HepG2 (cell line): ENCODE results near the gene CFD. TPM values are rescaled to one million over a fixed set of nuclear protein-coding genes. Genes with fewer than 3 reads are reported as not detected.
"Not testable (repeated sequence)": the region's sequence is repeated elsewhere in the genome, so short reads cannot be mapped to it uniquely, and the experiment has no call there.

Source experiments
- ATAC-seq: fragments of 200-7000 bp; cut with Tn5 transposase; 3 replicates; pipeline ENCODE4 v1.9.1; 2020; ENCODE audit warnings: mild to moderate bottlenecking, moderate library complexity
- BruUV-seq: library from RNA; stranded (reverse); fragments of 400-500 nt; replicated peaks from 2 replicates; lab custom pipeline; 2021; lab: Mats Ljungman, UMichigan
- CTCF ChIA-PET: fragments of 300-600 bp; formaldehyde crosslinking; extraction: SDS; loops from one replicate; lab custom pipeline; 2021; ENCODE audit warnings: low total read pairs, inconsistent platforms, low intra/inter-chr PET ratio; lab: Yijun Ruan, JAX
- POLR2A ChIA-PET: fragments of 350-600 bp; sonication (Branson Sonifier 250); formaldehyde crosslinking; loops from one replicate; lab custom pipeline; 2020; ENCODE audit warnings: antibody characterized with exemption, inconsistent platforms; lab: Yijun Ruan, JAX
- DNase-seq: peaks from one replicate; pipeline ENCODE4 v3.0.0-alpha.2; 2015; ENCODE audit warnings: low spot score
- FAIRE-seq: peaks from 3 replicates; lab custom pipeline; 2011; peaks lifted over from hg19 to GRCh38; lab: Jason Lieb, UNC
- H2AFZ ChIP-seq: one replicate; pipeline ENCODE4 v1.6.1; 2011; ENCODE audit warnings: low read length, inconsistent platforms
- H3K27ac ChIP-seq: fragments of 300-600 bp; 3 replicates; pipeline ENCODE4 v1.8.0; 2011; ENCODE audit warnings: mixed run types, mild to moderate bottlenecking, mixed read lengths, low read length, inconsistent platforms; ENCODE audit not compliant: insufficient read depth; ENCODE audit errors: extremely low read length
- H3K27me3 ChIP-seq, 2 experiments: fragments of 200-600 bp in 1 of 2; 2 replicates in 1 of 2; 3 replicates in 1 of 2; pipeline versions ENCODE4 v1.6.0 to v1.8.0; 2011; ENCODE audit warnings: low read length in 2 of 2, mild to moderate bottlenecking in 2 of 2, moderate library complexity in 2 of 2, inconsistent platforms in 1 of 2; ENCODE audit not compliant: insufficient read depth in 2 of 2, control insufficient read depth in 1 of 2
- H3K36me3 ChIP-seq, 2 experiments: fragments of 200-600 bp in 1 of 2; replicated peaks in 1 of 2; 2 replicates in 1 of 2; 3 replicates in 1 of 2; pipeline versions ENCODE4 v1.5.1 to v1.8.0; 2011; ENCODE audit warnings: low read length in 2 of 2, inconsistent platforms in 1 of 2; ENCODE audit not compliant: insufficient read depth in 2 of 2, control insufficient read depth in 1 of 2
- H3K4me1 ChIP-seq: 2 replicates; pipeline ENCODE4 v1.5.1; 2012; ENCODE audit warnings: low read length, inconsistent platforms; ENCODE audit not compliant: insufficient read depth
- H3K4me2 ChIP-seq: 2 replicates; pipeline ENCODE4 v1.6.0; 2011; ENCODE audit warnings: low read depth, low read length, inconsistent platforms
- H3K4me3 ChIP-seq, 3 experiments: fragments of 200-600 bp in 1 of 3; sonication (generic), shearing (Covaris generic) in 1 of 3; replicated peaks in 1 of 3; 2 replicates each; pipeline ENCODE4 v1.5.1; 2011 to 2016; ENCODE audit warnings: low read length in 3 of 3, inconsistent platforms in 2 of 3, low read depth in 2 of 3, mild to moderate bottlenecking in 2 of 3, control low read depth in 1 of 3, mixed read lengths in 1 of 3; ENCODE audit not compliant: insufficient read depth in 1 of 3
- H3K79me2 ChIP-seq: one replicate; pipeline ENCODE4 v1.6.1; 2011; ENCODE audit warnings: low read length, inconsistent platforms; ENCODE audit not compliant: insufficient read depth
- H3K9ac ChIP-seq: 2 replicates; pipeline ENCODE4 v1.6.0; 2011; ENCODE audit warnings: mild to moderate bottlenecking, low read depth, low read length, inconsistent platforms; ENCODE audit not compliant: insufficient read depth
- H3K9me3 ChIP-seq: 2 replicates; pipeline ENCODE4 v1.5.1; 2012; ENCODE audit warnings: mild to moderate bottlenecking, low read length
- H4K20me1 ChIP-seq: 2 replicates; pipeline ENCODE4 v1.6.0; 2011; ENCODE audit warnings: inconsistent platforms, mild to moderate bottlenecking, low read length, moderate library complexity; ENCODE audit not compliant: insufficient read depth
- BRD4 ChIP-seq: sonication (generic); formaldehyde crosslinking; IDR thresholded peaks from 2 replicates; pipeline ENCODE4 v1.4.0; 2020; ENCODE audit warnings: missing genetic modification reagents
- ZNF629 ChIP-seq: sonication (generic); formaldehyde crosslinking; conservative IDR thresholded peaks from 2 replicates; pipeline ENCODE4 v1.5.0; 2020; ENCODE audit warnings: missing genetic modification reagents
- ZNF83 ChIP-seq: sonication (generic); formaldehyde crosslinking; IDR thresholded peaks from 2 replicates; pipeline ENCODE4 v1.4.0; 2020; ENCODE audit warnings: missing genetic modification reagents, mild to moderate bottlenecking, borderline replicate concordance
- WGBS: methylation state at CpG from one replicate; pipeline ENCODE4 v1.1.6; 2017; ENCODE audit warnings: low lambda C conversion rate; 5-methylcytosine and 5-hydroxymethylcytosine counted together
- in situ Hi-C: cut with HindIII; loops from 2 replicates; pipeline ENCODE4 v1.10.0; 2017; ENCODE audit warnings: low pct_unique_long_range_greater_than_20kb; ENCODE audit not compliant: extremely low pct_ligation_motif_present
- intact Hi-C: fragments of 100-400 bp; cut with micrococcal nuclease; formaldehyde crosslinking; loops from one replicate; pipeline ENCODE4 v1.10.0; 2022; ENCODE audit not compliant: unreplicated experiment
- polyA plus RNA-seq, 8 experiments: library from polyadenylated mRNA; depleted of rRNA in 3 of 8; stranded (reverse) in 7 of 8; unstranded in 1 of 8; fragments of >200 nt; fragmentation: Illumina TruSeq in 4 of 8; extraction: Trizol in 4 of 8; gene quantifications; 2 replicates each; pipeline versions ENCODE4 v1.2.1 to v1.2.3, GENCODE V29; 2011 to 2016; ENCODE audit warnings: low read depth in 4 of 8, missing spikeins in 1 of 8, mixed read lengths in 1 of 8; ENCODE audit not compliant: insufficient read depth in 1 of 8
- total RNA-seq, 5 experiments: library from RNA; depleted of rRNA; stranded (reverse); fragments of >200 nt; fragmentation: Illumina TruSeq; extraction: Trizol; gene quantifications; 2 replicates each; pipeline ENCODE4 v1.2.3, GENCODE V29; 2016; ENCODE audit warnings: low read depth in 1 of 5
- TF ChIP-seq, protein P1 (sequence below): sonication (generic); formaldehyde crosslinking; IDR thresholded peaks from 2 replicates; pipeline ENCODE4 v1.5.0; 2020; ENCODE audit warnings: mild to moderate bottlenecking, missing genetic modification reagents
- TF ChIP-seq, protein P2 (sequence below): sonication (generic); formaldehyde crosslinking; IDR thresholded peaks from 2 replicates; pipeline ENCODE4 v1.5.1; 2020; ENCODE audit warnings: mild to moderate bottlenecking, moderate library complexity, missing genetic modification reagents
- TF ChIP-seq, protein P3 (sequence below), 2 experiments: sonication (generic) in 1 of 2; formaldehyde crosslinking in 1 of 2; IDR thresholded peaks; 2 replicates each; pipeline versions ENCODE4 v1.6.1 to v1.9.0; 2014 to 2022; ENCODE audit warnings: antibody characterized with exemption in 1 of 2, borderline replicate concordance in 1 of 2, inconsistent platforms in 1 of 2, low read depth in 1 of 2, missing genetic modification reagents in 1 of 2

CFD gene
- total and polyA plus RNA-seq, 2 of the 13 experiments (the other 11 are each of a cell fraction or from before 2014, with no cell fraction given), result 2.3 to 4.6 TPM

DNA sequence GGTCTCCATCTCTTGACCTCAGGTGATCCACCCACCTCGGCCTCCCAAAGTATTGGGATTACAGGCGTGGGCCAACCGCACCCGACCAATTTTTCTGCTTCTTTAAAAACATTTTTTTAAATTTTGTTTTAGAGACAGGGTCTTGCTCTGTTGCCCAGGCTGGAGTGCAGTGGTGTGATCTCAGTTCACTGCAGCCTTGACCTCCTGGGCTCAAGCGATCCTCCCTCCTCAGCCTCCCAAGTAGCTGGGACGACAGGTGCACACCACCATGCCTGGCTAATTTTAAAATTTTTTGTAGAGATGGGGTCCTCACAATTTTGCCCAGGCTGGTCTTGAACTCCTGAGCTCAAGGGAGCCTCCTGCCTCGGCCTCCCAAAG is 16.7 kb upstream of the CFD start:
- BruUV-seq, H2AFZ ChIP-seq, DNase-seq, FAIRE-seq, intact Hi-C loops, H3K36me3 ChIP-seq, H3K4me2 ChIP-seq, in situ Hi-C loops, H3K79me2 ChIP-seq, ATAC-seq, H3K9ac ChIP-seq, H3K9me3 ChIP-seq, POLR2A ChIA-PET, H3K27ac ChIP-seq, CTCF ChIA-PET, H4K20me1 ChIP-seq, H3K4me3 ChIP-seq: not testable (repeated sequence)
- Histone ChIP-seq H3K4me1 (peaks cover 31% of the 10 kb centered on the region), H3K27me3 (peaks cover 18 to 66% of the 10 kb centered on the region in 2 experiments)
- WGBS, result 52% methylated on average over 6 of the region's 7 CpGs
- TF ChIP-seq, protein P1, sequence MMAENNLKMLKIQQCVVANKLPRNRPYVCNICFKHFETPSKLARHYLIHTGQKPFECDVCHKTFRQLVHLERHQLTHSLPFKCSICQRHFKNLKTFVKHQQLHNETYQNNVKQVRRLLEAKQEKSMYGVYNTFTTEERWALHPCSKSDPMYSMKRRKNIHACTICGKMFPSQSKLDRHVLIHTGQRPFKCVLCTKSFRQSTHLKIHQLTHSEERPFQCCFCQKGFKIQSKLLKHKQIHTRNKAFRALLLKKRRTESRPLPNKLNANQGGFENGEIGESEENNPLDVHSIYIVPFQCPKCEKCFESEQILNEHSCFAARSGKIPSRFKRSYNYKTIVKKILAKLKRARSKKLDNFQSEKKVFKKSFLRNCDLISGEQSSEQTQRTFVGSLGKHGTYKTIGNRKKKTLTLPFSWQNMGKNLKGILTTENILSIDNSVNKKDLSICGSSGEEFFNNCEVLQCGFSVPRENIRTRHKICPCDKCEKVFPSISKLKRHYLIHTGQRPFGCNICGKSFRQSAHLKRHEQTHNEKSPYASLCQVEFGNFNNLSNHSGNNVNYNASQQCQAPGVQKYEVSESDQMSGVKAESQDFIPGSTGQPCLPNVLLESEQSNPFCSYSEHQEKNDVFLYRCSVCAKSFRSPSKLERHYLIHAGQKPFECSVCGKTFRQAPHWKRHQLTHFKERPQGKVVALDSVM, result peak; percentile 50

DNA sequence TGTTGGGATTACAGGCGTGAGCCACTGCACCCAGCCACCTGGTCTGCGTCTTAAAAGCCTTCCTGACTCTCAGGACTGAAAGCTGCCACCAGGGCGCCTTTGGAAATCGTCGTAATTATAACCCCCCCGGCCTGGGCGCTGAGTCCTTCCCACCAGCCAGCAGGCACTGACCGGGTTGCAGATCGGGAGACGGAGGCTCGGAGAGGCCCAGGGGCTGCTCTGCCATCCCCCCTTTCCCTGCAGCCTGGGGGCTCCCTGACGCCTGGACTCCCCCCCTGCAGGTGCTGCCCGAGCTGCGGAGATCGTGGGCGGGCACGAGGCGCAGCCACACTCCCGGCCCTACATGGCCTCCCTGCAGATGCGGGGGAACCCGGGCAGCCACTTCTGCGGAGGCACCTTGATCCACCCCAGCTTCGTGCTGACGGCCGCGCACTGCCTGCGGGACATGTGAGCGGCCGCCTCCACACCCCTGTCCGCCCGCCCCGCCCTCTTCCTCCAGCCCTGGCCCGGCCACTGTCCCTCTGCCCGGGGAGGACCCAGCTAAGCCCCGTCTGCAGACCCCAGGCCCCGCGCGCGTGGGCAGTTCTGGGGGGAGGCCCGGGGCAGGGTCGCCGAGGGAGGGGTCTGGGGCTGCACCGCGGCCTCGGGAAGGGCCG is 16.2 kb upstream of the CFD start:
- Histone ChIP-seq H3K9me3 (no peaks in the 10 kb centered on the region), H3K79me2 (no peaks in the 10 kb centered on the region), H3K9ac (no peak overlapping the region), H3K4me2 (peak overlapping the region; percentile 71), H3K36me3 (no peaks in the 10 kb centered on the region), H3K4me1 (peaks cover 31% of the 10 kb centered on the region), H3K27ac (no peak overlapping the region), H2AFZ (no peak overlapping the region), H3K27me3 (peaks cover 20 to 71% of the 10 kb centered on the region in 2 experiments), H3K4me3 (peak overlapping the region in 2 of 3 experiments; percentile 19 to 64; a peak in 3 of 6 replicates), H4K20me1 (no peaks in the 10 kb centered on the region)
- 0% methylated on average over 4 of the region's 46 CpGs for WGBS
- FAIRE-seq (no peak), DNase-seq (no peak), ATAC-seq (peak; percentile 59)
- ChIA-PET CTCF (no interaction called here), POLR2A (no interaction called here)
- intact Hi-C loops, result no loop called here
- BruUV-seq, result no TSS peak
- in situ Hi-C loops, result no loop called here
- no peak for TF ChIP-seq BRD4 (CRISPR knock-in tag)
- TF ChIP-seq, protein P2, sequence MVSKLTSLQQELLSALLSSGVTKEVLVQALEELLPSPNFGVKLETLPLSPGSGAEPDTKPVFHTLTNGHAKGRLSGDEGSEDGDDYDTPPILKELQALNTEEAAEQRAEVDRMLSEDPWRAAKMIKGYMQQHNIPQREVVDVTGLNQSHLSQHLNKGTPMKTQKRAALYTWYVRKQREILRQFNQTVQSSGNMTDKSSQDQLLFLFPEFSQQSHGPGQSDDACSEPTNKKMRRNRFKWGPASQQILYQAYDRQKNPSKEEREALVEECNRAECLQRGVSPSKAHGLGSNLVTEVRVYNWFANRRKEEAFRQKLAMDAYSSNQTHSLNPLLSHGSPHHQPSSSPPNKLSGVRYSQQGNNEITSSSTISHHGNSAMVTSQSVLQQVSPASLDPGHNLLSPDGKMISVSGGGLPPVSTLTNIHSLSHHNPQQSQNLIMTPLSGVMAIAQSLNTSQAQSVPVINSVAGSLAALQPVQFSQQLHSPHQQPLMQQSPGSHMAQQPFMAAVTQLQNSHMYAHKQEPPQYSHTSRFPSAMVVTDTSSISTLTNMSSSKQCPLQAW, result 0 out of 2 replicates have a peak, but pooled peaks have one; percentile 22
- TF ChIP-seq ZNF83 (CRISPR knock-in tag), result no peak
- TF ChIP-seq, protein P3, sequence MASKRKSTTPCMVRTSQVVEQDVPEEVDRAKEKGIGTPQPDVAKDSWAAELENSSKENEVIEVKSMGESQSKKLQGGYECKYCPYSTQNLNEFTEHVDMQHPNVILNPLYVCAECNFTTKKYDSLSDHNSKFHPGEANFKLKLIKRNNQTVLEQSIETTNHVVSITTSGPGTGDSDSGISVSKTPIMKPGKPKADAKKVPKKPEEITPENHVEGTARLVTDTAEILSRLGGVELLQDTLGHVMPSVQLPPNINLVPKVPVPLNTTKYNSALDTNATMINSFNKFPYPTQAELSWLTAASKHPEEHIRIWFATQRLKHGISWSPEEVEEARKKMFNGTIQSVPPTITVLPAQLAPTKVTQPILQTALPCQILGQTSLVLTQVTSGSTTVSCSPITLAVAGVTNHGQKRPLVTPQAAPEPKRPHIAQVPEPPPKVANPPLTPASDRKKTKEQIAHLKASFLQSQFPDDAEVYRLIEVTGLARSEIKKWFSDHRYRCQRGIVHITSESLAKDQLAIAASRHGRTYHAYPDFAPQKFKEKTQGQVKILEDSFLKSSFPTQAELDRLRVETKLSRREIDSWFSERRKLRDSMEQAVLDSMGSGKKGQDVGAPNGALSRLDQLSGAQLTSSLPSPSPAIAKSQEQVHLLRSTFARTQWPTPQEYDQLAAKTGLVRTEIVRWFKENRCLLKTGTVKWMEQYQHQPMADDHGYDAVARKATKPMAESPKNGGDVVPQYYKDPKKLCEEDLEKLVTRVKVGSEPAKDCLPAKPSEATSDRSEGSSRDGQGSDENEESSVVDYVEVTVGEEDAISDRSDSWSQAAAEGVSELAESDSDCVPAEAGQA (IDR thresholded peaks at IDR 0.05; ENCODE audit: low read depth), result no peak
- TF ChIP-seq, protein P3 (CRISPR knock-in tag; IDR thresholded peaks at IDR 0.05; ENCODE audit: borderline replicate concordance), result no peak
- no peak for TF ChIP-seq ZNF629
